ENCODE results near the gene SIRT6.
"Not testable (repeated sequence)": the region's sequence is repeated elsewhere in the genome, so short reads cannot be mapped to it uniquely, and the experiment has no call there.

Gene SIRT6

DNA sequence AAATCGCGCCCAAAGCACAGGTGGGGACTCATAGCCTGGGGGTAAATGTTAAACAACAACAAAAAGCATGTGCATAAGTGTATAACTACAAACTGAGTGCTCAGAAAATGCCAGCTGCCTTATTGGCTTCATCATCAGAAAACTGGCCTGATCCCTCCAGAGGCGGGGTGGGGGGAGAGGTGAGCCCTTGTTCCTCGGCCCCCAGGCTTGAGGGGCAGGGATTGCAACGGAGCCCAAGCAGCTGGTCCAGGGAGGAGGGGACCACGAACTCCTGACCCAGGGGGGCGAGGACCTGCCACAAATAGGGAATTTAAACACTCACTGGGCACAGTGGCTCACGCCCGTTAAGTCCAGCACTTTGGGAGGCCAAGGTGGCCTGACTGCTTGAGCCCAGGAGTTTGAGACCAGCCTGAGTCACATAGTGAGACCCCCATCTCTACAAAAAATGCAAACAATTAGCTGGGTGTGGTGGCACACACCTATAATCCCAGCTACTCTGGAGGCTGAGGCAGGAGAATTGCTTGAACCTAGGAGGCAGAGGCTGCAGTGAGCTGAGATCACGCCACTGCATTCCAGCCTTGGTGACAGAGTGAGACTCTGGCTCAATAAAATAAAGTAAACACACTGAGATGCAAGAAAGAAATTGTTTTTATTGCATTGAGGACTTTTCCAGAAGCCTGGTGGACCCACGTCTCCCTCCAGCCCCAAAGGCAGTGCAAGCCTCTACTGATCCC lies 8.7 kb downstream of the SIRT6 start:
- DNase-seq, result no peak

DNA sequence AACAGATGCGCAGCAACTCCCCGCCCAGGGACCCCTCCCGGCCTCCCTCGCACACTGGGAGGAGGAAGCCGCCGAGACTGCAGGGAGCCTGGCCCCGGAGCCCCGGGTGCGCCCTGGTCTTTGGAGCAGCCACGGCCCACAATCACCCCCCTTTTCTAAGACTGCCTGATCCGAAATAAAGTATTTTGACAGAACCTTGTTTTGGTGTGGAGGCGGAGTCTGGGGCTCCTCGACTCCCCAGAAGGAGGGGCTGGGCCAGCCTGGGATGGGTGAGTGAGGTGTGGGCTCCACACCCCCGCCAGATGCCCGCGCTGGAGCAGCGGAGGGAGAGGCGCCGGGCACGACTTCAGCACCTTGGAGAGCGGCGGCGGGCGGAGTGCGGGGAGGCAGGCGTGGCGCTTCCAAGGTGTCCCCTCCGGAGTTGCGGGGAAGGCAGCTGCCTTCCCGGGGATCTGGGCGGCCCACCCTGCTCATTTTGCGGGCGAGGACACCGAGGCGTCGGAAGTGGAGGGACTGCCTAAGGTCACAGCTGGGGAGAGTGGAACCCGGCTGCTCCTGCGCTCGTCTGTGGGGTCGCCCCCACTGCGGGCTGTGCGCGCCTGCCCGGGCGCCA lies 9.4 kb downstream of the SIRT6 start:
- no peak for DNase-seq

DNA sequence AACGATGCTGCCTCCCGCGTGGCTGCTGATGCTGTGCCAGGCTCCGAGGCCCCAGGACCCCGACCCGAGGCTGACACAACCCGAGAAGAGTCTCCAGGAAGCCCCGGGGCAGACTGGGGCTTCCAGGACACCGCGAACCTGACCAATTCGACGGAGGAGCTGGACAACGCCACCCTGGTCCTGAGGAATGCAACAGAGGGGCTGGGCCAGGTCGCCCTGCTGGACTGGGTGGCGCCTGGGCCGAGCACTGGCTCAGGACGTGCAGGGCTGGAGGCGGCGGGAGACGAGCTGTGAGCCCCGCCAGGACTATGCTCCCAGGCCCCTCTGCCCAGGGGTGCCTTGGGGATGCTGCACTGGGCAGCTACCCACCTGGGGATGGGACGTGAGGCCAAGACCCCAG lies 10.7 kb downstream of the SIRT6 start:
- DNase-seq, result no peak

DNA sequence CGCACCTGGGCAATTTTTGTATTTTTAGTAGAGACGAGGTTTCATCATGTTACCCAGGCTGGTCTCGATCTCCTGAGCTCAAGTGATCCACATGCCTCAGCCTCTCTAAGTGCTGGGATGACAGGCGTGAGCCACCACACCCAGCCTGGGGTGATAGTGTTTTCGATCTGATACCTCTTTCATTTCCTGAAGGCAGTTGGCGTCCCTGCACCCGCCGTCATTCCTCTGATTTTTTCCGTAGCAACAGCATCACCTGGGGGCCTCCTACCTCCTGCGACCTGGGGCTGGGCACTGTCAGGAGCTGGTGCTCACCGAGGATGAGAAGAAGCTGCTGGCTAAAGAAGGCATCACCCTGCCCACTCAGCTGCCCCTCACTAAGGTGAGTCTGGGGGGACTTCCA lies 18.1 kb downstream of the SIRT6 start:
- no peak for DNase-seq

DNA sequence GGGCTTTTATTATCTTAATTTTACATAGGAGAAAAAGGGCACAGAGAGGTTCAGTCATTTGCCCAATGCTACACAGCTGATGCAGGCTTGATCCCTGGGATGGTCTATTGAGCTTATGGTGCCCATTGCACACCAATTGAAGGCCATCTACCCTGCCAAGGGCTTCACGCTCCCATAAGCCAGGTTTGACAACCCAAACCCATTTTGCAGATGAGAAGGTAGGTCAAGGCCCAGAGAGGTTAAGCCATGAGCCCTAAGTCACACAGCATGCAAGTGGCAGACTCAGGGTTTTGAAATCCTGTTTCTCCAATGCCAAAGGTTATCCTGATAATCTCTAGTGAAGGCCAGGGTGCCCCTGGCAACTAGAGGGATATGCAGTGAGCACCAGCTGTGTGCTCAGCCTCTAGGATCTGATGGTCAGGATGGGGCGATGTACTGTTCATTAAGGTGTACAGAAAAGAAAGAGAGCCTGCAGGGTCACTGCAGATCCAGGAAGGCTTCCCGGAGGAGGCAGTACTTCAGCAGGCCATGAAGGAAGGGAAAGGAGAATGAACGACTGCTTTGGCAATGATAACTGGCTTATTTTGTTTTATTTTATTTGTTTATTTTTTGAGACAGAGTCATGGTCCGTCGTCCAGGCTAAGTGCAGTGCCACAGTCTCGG lies 20.8 kb downstream of the SIRT6 start:
- no peak for DNase-seq

DNA sequence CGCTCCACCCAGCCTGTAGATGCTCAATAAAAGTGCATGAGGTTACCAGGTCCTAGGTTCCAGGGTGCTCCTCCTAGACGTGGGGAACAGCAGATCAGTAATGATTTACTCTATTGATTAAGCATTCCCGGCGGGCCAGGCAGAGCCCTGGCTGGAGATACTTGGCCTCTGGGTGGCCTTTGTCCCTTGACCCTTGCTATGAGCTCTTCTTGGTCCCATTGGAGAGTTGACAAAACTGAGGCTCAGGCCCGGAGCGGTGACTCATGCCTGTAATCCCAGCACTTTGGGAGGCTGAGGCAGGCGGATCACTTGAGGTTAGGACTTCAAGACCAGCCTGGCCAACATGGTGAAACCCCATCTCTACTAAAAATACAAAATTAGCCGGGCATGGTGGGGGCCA lies 24.4 kb downstream of the SIRT6 start:
- DNase-seq, result not testable (repeated sequence)

DNA sequence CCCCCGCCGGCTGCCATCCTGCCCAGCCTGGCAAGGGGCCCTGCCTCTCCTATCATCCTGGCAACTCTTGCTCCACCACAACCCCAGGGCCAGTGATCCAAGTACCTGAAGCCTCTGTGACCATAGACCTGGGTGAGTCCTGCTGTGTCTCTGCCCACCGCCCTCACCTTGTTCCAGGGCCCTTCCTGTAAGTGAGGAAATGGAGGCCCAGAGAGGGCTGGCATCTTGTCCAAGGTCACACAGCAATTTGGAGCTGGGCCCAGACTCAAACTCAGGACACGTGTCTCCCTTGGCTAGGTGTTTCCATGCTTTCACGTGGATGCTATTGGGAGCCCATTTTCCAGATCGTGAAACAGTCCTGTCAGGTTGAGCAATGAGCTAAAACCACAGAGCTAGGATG lies 25.2 kb downstream of the SIRT6 start:
- DNase-seq, result no peak

DNA sequence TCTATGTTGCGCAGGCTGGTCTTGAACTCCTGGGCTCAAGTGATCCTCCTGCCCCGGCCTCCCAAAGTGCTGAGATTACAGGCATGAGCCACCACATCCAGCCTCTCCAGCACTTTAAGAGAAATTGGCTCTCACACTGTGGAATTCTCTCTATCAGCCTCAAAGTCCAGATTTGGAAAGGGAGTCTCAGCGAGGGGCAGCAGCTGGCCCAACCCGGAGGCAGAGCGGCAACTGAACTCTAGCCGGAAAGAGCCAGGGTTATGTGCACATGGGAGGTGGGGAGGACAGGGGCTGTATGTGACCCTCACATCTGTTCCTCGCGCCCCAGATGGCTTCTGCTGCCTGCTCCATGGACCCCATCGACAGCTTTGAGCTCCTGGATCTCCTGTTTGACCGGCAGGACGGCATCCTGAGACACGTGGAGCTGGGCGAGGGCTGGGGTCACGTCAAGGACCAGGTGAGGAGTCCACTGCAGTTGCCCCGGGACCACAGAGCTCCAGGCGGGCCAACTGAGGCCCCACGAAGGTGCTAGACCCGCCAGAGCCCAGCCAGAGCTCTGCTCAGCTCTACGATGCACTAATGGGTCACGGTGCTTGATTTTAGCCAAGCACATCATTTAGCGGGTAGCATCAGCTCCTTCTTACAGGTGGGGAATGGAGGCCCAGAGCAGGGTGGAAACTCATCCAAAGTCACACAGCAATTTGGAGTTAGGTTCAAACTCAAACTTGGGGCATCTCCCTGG lies 27.6 kb downstream of the SIRT6 start:
- no peak for DNase-seq

DNA sequence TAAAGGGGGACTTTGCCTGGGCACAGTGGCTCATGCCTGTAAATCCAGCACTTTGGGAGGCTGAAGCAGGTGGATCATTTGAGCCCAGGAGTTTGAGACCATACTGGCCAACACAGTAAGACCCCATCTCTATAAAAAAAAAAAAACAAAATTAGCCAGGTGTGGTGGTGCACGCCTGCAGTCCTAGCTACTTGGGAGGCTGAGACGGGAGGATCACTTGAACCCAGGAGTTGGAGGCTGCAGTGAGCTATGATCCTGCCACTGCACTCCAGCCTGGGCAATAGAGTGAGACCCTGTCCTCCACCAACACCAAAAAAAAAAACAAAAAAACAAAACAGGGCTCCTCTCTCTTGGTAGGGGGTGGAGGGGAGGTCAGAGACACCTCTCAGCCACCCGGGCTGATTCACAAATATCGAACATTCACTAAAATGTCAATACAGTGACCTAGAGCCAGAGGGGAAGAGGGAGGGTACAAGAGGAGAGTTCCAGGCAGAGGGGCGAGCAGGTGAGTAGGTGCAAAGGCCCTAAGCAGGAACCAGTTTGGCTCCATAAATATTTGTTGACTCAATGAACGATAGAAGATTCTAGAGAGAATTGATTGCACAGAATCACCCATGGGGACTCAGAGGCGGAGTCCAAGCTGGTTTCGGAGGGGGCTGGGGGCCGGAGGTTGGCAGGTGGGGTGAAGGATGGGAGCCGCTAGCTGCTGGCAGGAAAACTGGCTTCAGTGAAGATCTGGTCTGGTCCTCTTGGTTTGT lies 29.9 kb downstream of the SIRT6 start:
- DNase-seq, result no peak

DNA sequence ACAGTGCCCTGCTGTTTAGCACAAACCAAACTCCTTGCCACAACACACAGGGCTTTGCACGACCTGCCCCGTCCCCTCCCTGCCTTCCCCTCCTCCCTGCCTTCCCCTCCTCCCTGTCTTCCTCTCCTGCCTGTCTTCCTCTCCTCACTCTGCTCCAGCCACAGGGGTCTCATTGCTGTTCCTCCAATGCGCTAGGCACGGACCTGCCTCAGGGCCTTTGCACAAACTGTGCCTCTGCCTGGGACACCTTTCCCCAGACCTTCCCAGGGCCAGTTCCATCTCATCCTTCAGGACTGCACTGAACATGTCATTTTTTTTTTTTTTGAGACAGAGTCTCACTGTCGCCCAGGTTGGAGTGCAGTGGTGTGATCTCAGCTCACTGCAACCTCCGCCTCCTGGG lies 30.7 kb downstream of the SIRT6 start:
- DNase-seq, result no peak

DNA sequence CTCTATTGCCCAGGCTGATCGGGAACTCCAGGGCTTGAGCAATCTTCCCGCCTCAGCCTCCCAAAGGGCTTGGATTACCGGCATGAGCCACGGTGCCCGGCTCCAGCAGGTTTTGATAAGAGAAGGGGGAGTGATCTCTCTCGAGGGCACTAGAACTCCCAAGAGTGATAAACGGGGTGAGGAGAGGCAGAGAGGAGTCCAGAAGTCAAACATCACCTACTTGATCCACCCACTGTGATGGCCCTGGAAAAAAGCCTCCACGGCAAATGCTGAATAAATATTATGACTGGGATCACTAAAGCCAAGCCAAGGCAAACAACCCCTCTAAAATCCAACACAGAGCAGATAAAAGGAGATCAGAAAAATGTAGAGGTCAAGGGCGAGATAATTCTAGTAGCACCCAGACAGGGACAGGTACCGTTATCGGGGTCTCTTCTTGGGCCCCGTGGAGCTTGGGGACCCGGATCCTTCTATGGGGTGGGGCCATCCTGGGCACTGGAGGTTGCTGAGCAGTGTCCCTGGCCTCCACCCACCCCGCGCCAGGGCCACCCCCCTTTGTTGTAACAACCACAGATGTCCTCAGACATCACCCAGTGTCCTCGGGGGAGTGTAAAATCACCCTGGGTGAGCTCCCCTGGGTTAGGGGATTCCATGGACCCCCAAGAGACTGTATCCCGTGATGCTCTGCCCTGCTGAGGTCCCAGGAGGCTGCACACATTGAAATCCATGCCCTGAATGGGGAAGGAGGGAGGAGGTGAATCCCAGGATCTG lies 32.7 kb downstream of the SIRT6 start:
- no peak for DNase-seq

DNA sequence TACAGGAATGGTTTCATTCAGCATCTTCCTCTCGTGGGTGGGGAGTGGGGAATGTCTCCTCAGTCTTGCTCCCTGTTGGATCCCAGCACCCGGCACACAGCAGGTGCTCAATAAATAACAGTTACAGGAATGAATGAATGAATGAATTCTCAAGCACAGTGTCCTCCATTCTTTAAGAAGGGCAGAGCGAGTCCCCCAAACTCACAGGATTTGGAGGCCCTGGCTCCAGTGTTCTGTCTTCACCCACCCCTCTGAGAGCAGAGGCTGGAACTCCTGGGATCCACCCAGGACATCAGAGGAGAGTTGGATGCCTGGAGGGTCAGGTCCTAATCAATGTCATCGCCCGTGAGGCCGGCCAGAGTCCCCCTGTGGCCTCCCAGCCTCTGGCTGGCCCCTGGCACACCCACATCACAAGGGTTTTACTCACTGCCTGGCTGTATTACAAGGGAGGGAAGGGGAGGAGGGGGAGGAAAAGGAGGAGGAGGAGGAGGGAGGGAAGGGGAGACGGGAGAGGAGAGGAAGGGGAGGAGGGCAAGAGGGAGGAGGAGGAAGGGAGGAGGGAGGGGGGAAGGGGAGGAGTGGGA lies 37.6 kb downstream of the SIRT6 start:
- no peak for DNase-seq

DNA sequence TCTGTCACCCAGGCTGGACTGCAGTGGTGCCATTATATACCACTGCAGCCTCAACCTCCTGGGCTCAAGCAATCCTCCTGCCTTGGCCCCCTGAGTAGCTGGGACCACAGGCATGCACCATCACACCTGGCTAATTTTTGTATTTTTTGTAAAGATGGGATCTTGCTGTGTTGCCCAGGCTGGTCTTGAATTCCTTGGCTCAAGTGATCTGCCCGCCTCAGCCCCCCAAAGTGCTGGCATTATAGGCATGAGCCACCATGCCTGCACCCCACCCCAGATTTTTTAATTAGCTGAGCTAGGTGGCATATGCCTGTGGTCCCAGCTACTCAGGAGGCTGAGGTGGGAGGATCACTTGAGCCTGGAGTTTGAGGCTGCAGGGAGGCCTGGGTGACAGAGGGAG lies 39.4 kb downstream of the SIRT6 start:
- DNase-seq, result not testable (repeated sequence)

DNA sequence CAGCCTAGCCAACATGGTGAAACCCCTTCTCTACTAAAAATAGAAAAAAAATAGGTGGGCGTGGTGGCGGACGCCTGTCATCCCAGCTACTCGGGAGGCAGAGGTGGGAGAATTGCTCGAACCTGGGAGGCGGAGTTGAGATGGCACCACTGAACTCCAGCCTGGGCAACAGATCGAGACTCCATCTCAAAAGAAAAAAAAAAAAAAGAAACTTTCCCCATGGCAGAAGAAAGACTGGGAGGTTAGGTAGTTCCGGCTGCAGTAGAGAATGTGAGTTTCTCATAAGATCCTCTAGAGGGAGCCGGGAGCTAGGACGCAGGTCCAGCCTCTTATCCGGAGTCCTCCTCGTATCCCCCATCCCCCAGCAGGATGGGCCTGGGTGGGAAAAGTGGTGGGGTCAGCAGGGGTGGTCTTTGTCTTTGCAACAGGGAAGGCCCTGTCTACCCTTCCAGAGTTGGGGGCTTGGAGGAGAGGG lies 42.1 kb downstream of the SIRT6 start:
- DNase-seq, result peak; percentile 75

DNA sequence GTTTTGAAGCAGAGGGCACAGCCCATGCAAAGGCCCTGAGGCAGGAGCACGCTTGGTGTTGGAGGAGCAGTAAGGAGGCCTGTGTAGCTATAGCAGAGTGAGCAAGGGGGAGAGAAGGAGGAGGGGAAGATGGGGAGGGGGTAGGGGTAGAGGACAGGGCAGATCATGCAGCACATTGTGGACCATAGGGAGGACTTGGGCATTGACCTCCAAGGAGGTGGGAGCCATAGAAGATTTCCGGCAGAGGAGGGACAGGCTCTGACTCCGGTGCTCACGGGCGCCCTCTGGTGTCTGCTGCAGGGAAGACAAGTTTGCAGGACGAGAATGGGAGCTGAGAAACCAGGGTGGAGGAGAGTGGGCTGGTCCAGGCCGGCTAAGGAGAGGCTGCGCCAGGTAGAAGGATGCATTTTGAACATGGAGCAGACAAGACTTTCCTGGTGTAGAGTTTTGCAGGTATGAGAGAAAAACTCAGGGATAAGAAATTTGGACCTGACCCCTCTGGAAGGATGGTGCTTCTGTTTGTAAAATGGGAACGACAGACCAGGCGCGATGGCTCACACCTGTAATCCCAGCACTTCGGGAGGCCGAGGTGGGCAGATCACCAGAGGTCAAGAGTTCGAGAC lies 42.6 kb downstream of the SIRT6 start:
- peak; percentile 47 for DNase-seq

DNA sequence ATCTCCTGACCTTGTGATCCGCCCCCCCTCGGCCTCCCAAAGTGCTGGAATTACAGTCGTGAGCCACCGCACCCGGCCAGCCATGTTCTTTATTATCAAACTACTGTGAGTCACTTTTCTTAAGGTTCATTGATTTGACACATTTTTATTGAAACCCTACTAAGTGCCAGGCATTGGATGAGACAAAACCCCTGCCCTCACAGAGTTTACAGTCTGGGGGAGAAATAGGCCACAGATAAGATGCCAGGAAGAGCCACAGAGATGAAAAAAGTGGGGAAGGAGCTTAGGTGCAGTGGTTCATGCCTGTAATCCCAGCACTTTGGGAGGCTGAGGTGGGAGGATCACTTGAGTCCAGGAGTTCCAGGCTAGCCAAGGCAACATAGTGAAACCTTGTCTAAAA lies 43.9 kb downstream of the SIRT6 start:
- DNase-seq, result no peak

DNA sequence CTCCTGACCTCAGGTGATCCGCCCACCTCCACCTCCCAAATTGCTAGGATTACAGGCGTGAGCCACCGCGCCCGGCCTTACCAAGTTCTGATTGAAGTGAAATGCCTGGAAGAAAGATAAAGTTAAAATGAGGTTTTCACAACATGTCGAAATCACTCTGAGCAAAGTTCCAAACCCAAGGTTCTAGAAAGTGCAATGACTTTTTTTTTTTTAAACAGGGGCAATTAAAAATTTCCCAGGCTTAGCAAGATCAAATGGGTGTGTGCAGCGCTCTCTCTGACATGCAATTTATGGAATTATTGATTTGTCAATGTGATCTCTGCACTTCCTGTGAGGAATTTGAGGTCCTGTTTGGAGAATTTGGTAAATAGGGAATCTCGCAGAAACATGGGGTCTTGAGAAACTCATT lies 45.7 kb downstream of the SIRT6 start:
- no peak for DNase-seq

DNA sequence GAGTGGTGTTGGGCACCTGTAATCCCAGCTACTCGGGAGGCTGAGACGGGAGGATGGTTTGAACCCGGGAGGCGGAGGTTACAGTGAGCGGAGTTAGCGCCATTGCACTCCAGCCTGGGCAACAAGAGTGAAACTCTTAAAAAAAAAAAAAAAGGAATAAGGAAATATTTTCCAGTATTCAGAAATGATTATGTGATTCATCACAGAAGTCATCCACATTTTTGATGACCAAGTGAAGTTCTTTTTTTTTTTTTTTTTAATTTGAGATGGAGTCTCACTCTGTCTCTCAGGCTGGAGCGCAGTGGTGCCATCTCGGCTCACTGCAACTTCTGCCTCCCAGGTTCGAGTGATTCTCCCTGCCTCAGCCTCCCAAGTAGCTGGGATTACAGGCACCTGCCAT lies 47.0 kb downstream of the SIRT6 start:
- DNase-seq, result not testable (repeated sequence)

DNA sequence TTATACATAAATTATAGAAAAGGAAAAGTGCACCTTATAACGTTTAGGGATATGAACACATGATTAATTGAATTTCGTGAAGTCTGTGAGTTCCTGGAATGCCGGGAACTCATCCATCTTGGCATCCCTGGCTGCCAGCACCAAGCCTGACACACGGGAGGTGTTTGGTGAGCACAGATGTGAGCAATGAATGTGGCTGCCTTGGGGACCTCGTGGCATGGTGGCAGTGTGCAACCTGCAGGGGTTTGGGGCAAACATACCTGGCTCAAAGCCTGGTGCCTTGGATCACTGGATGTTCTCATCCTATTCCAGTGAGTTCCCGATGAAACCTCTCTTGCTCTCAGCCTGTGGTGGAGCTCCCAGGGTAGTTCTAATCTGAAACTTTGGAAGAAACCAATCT lies 48.0 kb downstream of the SIRT6 start:
- DNase-seq, result no peak

DNA sequence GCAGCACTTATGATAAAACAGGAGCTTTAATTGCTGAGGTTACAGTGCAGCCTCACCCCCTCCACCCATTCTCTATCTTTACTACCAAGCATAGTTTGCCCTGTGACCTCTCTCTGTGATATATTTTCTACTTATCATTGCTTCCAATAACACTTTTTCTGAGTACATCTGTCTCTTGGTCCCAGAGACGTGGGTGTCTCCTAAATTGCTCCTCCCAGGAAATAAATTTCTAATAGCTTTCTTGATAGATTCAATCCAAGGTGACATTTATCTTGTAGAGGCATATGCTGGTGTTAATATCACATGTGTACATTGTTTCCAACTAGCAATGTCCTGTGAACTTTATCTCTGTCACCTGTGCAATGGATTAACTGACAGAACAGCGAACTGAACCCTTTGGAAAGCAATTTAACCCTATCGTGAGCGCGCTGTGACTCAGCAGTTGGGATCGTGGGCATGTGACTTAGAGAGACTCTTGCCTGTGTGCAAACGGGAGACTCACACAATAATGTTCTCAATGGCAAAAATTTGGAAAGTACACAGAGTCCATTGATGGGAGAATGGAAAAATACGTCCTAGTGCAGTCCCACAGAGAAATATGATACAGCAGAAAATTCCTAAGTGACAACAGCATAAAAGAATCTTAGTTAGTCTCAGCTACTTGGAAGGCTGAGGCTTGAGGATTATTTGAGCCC lies 51.5 kb downstream of the SIRT6 start:
- DNase-seq, result no peak

Data from NCI-H1436 (cell line).